NCI-H82 treated with DMSO at 0.1 percent for 48 hours (cell line): Measurements from ENCODE around the gene OR11H6.
"Not testable (repeated sequence)": the region's sequence is repeated elsewhere in the genome, so short reads cannot be mapped to it uniquely, and the experiment has no call there.

ENCODE experiments used
- DNase-seq: peaks from one replicate; lab custom pipeline; 2025; ENCODE audit not compliant: unreplicated experiment; lab: John Stamatoyannopoulos, UW

Gene OR11H6

GRCh38 chr14:20247646-20248246, 24.2 kb downstream of the OR11H6 start:
- DNase-seq: no peak

- no peak for DNase-seq
These were observed 39.2 kb downstream of the OR11H6 start for GRCh38 chr14:20262642-20263128.

GRCh38 chr14:20264361-20264760, 40.9 kb downstream of the OR11H6 start:
- not testable (repeated sequence) for DNase-seq

GRCh38 chr14:20274062-20274461, 50.6 kb downstream of the OR11H6 start:
- no peak for DNase-seq
